H9 (cell line): ENCODE results near the gene NCOR1. TPM values are rescaled to one million over a fixed set of nuclear protein-coding genes. Genes with fewer than 3 reads are reported as not detected.

Source experiments
- DNase-seq: peaks from one replicate; pipeline ENCODE4 v3.0.0-alpha.2; 2017
- H2AFZ ChIP-seq: one replicate; pipeline ENCODE4 v1.6.1; 2013; ENCODE audit warnings: mild to moderate bottlenecking, low read length, control low read depth, moderate library complexity
- H2AK5ac ChIP-seq: 2 replicates; pipeline ENCODE4 v1.6.1; 2013; ENCODE audit warnings: low read length, control low read depth, mixed read lengths; ENCODE audit not compliant: insufficient read length
- H2BK120ac ChIP-seq: one replicate; pipeline ENCODE4 v1.6.1; 2013; ENCODE audit warnings: low read depth, mild to moderate bottlenecking, low read length, control low read depth, inconsistent platforms; ENCODE audit not compliant: poor library complexity, severe bottlenecking
- H2BK12ac ChIP-seq: 2 replicates; pipeline ENCODE4 v1.6.1; 2013; ENCODE audit warnings: low read length, control low read depth, mixed read lengths, low read depth; ENCODE audit not compliant: insufficient read length
- H2BK15ac ChIP-seq: 2 replicates; pipeline ENCODE4 v1.6.1; 2013; ENCODE audit warnings: low read depth, low read length, control low read depth
- H2BK20ac ChIP-seq: one replicate; pipeline ENCODE4 v1.6.1; 2013; ENCODE audit warnings: low read depth, mild to moderate bottlenecking, low read length, control low read depth, inconsistent platforms; ENCODE audit not compliant: poor library complexity, severe bottlenecking
- H2BK5ac ChIP-seq: 2 replicates; pipeline ENCODE4 v1.6.1; 2013; ENCODE audit warnings: low read length, control low read depth, mixed read lengths; ENCODE audit not compliant: insufficient read length
- H3K14ac ChIP-seq: 2 replicates; pipeline ENCODE4 v1.6.1; 2013; ENCODE audit warnings: low read length, control low read depth; ENCODE audit not compliant: insufficient read depth
- H3K18ac ChIP-seq: 2 replicates; pipeline ENCODE4 v1.6.1; 2013; ENCODE audit warnings: low read depth, mild to moderate bottlenecking, mixed read lengths, low read length, control low read depth; ENCODE audit not compliant: insufficient read length
- H3K23ac ChIP-seq: 2 replicates; pipeline ENCODE4 v1.6.1; 2013; ENCODE audit warnings: low read length, control low read depth, mixed read lengths, low read depth; ENCODE audit not compliant: insufficient read length
- H3K23me2 ChIP-seq: 2 replicates; pipeline ENCODE4 v1.6.1; 2013; ENCODE audit warnings: low read depth, mild to moderate bottlenecking, mixed read lengths, low read length, control low read depth; ENCODE audit not compliant: insufficient read length, poor library complexity, severe bottlenecking
- H3K27ac ChIP-seq: 2 replicates; pipeline ENCODE4 v1.5.1; 2013; ENCODE audit warnings: low read length, control low read depth, mixed read lengths, low read depth; ENCODE audit not compliant: insufficient read length
- H3K27me3 ChIP-seq: 2 replicates; pipeline ENCODE4 v1.6.1; 2013; ENCODE audit warnings: low read length, control low read depth, inconsistent platforms; ENCODE audit not compliant: insufficient read depth
- H3K4ac ChIP-seq: 2 replicates; pipeline ENCODE4 v1.6.1; 2013; ENCODE audit warnings: low read depth, mild to moderate bottlenecking, control low read depth, inconsistent platforms, low read length, moderate library complexity
- H3K4me1 ChIP-seq: 2 replicates; pipeline ENCODE4 v1.6.1; 2013; ENCODE audit warnings: low read length, control low read depth, inconsistent platforms; ENCODE audit not compliant: insufficient read depth
- H3K4me2 ChIP-seq: 2 replicates; pipeline ENCODE4 v1.6.1; 2013; ENCODE audit warnings: low read length, control low read depth, mixed read lengths; ENCODE audit not compliant: insufficient read length, insufficient read depth
- H3K56ac ChIP-seq: 2 replicates; pipeline ENCODE4 v1.6.1; 2013; ENCODE audit warnings: low read depth, mild to moderate bottlenecking, mixed read lengths, low read length, control low read depth; ENCODE audit not compliant: insufficient read length
- H3K79me1 ChIP-seq: 2 replicates; pipeline ENCODE4 v1.6.1; 2013; ENCODE audit warnings: low read depth, mild to moderate bottlenecking, moderate library complexity, low read length, control low read depth, inconsistent platforms; ENCODE audit not compliant: insufficient read depth, poor library complexity, severe bottlenecking
- H3K79me2 ChIP-seq: 2 replicates; pipeline ENCODE4 v1.6.1; 2013; ENCODE audit warnings: low read length, control low read depth, inconsistent platforms; ENCODE audit not compliant: insufficient read depth
- H3K9ac ChIP-seq: 2 replicates; pipeline ENCODE4 v1.6.1; 2013; ENCODE audit warnings: low read length, control low read depth, mixed read lengths; ENCODE audit not compliant: insufficient read length; ENCODE audit errors: extremely low read depth
- H3K9me3 ChIP-seq: one replicate; pipeline ENCODE4 v1.6.1; 2013; ENCODE audit warnings: low read depth, low read length, inconsistent platforms; ENCODE audit not compliant: control insufficient read depth
- H3T11ph ChIP-seq: one replicate; pipeline ENCODE4 v1.6.1; 2013; ENCODE audit warnings: mild to moderate bottlenecking, low read length, control low read depth, inconsistent platforms
- H4K20me1 ChIP-seq: one replicate; pipeline ENCODE4 v1.6.1; 2013; ENCODE audit not compliant: control insufficient read depth, insufficient read length, insufficient read depth
- H4K5ac ChIP-seq: 2 replicates; pipeline ENCODE4 v1.6.1; 2013; ENCODE audit warnings: low read depth, mild to moderate bottlenecking, mixed read lengths, low read length, control low read depth; ENCODE audit not compliant: insufficient read length
- H4K8ac ChIP-seq: replicated peaks from 2 replicates; pipeline ENCODE4 v1.6.1; 2013; ENCODE audit warnings: low read length, control low read depth, mixed read lengths, low read depth; ENCODE audit not compliant: insufficient read length
- H4K91ac ChIP-seq: 2 replicates; pipeline ENCODE4 v1.6.1; 2013; ENCODE audit warnings: low read depth, mild to moderate bottlenecking, moderate library complexity, mixed read lengths, low read length, control low read depth; ENCODE audit not compliant: insufficient read length
- H3K27ac Mint-ChIP-seq, 3 experiments: 2 replicates in 2 of 3; 3 replicates in 1 of 3; pipeline ENCODE4 v1.8.0; 2020 to 2021; ENCODE audit warnings: mixed read lengths in 3 of 3, mild to moderate bottlenecking in 1 of 3, moderate library complexity in 1 of 3
- H3K27me3 Mint-ChIP-seq: 2 replicates; pipeline ENCODE4 v1.8.0; 2021; ENCODE audit warnings: low read depth, mild to moderate bottlenecking, moderate library complexity, mixed read lengths
- H3K36me3 Mint-ChIP-seq, 3 experiments: 2 replicates in 2 of 3; 3 replicates in 1 of 3; pipeline ENCODE4 v1.8.0; 2020 to 2021; ENCODE audit warnings: low read depth in 3 of 3, mixed read lengths in 3 of 3; ENCODE audit not compliant: insufficient read depth in 1 of 3
- H3K4me1 Mint-ChIP-seq, 2 experiments: 2 replicates each; pipeline ENCODE4 v1.8.0; 2020; ENCODE audit warnings: mixed read lengths in 2 of 2
- H3K4me3 Mint-ChIP-seq, 2 experiments: 2 replicates in 1 of 2; 3 replicates in 1 of 2; pipeline ENCODE4 v1.8.0; 2020 to 2021; ENCODE audit warnings: mild to moderate bottlenecking in 2 of 2, mixed read lengths in 2 of 2, moderate library complexity in 1 of 2
- H3K9me3 Mint-ChIP-seq, 2 experiments: 2 replicates in 1 of 2; 3 replicates in 1 of 2; pipeline ENCODE4 v1.8.0; 2020; ENCODE audit warnings: mild to moderate bottlenecking in 2 of 2, mixed read lengths in 2 of 2, moderate library complexity in 1 of 2
- CTCF ChIP-seq: fragments of 200-600 bp; sonication (generic); conservative IDR thresholded peaks from 3 replicates; pipeline ENCODE4 v1.8.0; 2021; ENCODE audit warnings: antibody characterized with exemption, mild to moderate bottlenecking
- WGBS: extraction: QIAGEN DNeasy Blood & Tissue Kit; methylation state at CpG from one replicate; pipeline ENCODE4 v1.1.7; 2013; ENCODE audit warnings: missing lambda C conversion rate, low lambda C conversion rate, mixed read lengths; ENCODE audit not compliant: insufficient read length; ENCODE audit errors: extremely low coverage; 5-methylcytosine and 5-hydroxymethylcytosine counted together
- total RNA-seq: library from RNA; stranded (reverse); gene quantifications from 2 replicates; pipeline ENCODE4 v1.2.1, GENCODE V29; 2021

NCOR1 gene
- total RNA-seq, 1 experiment from 2014 or later: 119 TPM

- no CpG with 5 or more reads among the region's 6 CpGs for WGBS
- no peak for TF ChIP-seq CTCF
- DNase-seq: no peak
- Histone ChIP-seq H3K4me2 (no peak overlapping the region), H3K56ac (no peak overlapping the region), H2BK120ac (no peak overlapping the region), H3T11ph (no peak overlapping the region), H4K91ac (no peak overlapping the region), H3K79me1 (no peaks in the 10 kb centered on the region), H3K27me3 (no peaks in the 10 kb centered on the region), H3K18ac (no peak overlapping the region), H3K23ac (no peak overlapping the region), H3K79me2 (no peaks in the 10 kb centered on the region), H4K8ac (no peak overlapping the region), H3K4me1 (no peaks in the 10 kb centered on the region), H4K20me1 (no peaks in the 10 kb centered on the region), H3K14ac (no peak overlapping the region), H2AK5ac (no peak overlapping the region), H3K9me3 (no peaks in the 10 kb centered on the region), H3K4ac (no peak overlapping the region), H3K9ac (no peak overlapping the region), H2BK15ac (no peak overlapping the region), H2BK20ac (no peak overlapping the region), H3K27ac (no peak overlapping the region), H2AFZ (no peak overlapping the region), H3K23me2 (no peaks in the 10 kb centered on the region), H2BK12ac (no peak overlapping the region), H2BK5ac (no peak overlapping the region), H4K5ac (no peak overlapping the region)
- no peak overlapping the region for H3K4me3 Mint-ChIP-seq
- H3K27me3 Mint-ChIP-seq: no peaks in the 10 kb centered on the region
- H3K4me1 Mint-ChIP-seq: no peaks in the 10 kb centered on the region
- peaks cover 33 to 62% (median 53%) of the 10 kb centered on the region in 3 experiments; a peak in 6 of 7 replicates for H3K36me3 Mint-ChIP-seq
- no peaks in the 10 kb centered on the region for H3K9me3 Mint-ChIP-seq
- no peak overlapping the region for H3K27ac Mint-ChIP-seq
Measured at GRCh38 chr17:16050844-16051243, 164.5 kb downstream of the NCOR1 start.
